Measurements from ENCODE around the gene ZNF408. TPM values are rescaled to one million over a fixed set of nuclear protein-coding genes. Genes with fewer than 3 reads are reported as not detected.

ZNF408 gene
- total RNA-seq, 2 donors from 2014 or later = 13.2 to 18.9 TPM

DNA sequence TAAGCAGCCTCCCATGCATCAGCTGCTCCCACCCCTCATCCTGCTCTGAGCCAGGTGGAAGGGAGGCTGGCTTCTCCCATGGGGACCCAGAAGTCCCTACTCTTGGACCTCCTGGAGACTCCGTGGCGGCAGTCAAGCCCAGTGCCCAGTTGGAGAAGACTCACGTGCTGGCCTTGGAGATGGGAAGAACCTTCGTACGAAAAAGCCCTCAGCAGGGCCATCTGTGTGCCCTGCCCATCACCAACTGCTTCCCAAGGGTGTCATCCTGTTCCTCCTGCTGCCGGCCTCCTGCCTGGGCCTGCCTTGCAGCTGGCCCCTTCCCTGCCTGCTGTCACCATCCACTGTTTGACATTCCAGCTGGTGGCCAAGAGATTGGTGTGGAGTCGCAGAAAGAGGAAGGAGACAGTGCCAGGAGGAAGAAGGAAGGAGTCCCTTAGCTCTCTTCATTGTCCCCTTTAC, 28.4 kb upstream of the ZNF408 start:
- Histone ChIP-seq H3K9ac (ENCODE audit: extremely low read depth, low read length, poor library complexity, severe bottlenecking) (no peak overlapping the region), H3K36me3 (ENCODE audit: control insufficient read depth, insufficient read depth, low read length) (peaks cover 58% of the 10 kb centered on the region), H3K27ac (ENCODE audit: low read depth, low read length) (no peak overlapping the region), H3K27me3 (ENCODE audit: control insufficient read depth, insufficient read depth, low read length, poor library complexity, severe bottlenecking) (no peaks in the 10 kb centered on the region), H3K9me3 (ENCODE audit: control insufficient read depth, low read length) (no peaks in the 10 kb centered on the region), H3K4me3 (ENCODE audit: low read length) (no peak overlapping the region), H3K4me1 (ENCODE audit: control insufficient read depth, insufficient read depth, low read length) (peaks cover 4% of the 10 kb centered on the region)
- no peak overlapping the region for H3K4me3 Mint-ChIP-seq
- DNase-seq = no peak
- peaks cover 14% of the 10 kb centered on the region for H3K4me1 Mint-ChIP-seq
- peak overlapping the region; percentile 32 for H3K27ac Mint-ChIP-seq
- no peaks in the 10 kb centered on the region for H3K9me3 Mint-ChIP-seq
- H3K27me3 Mint-ChIP-seq (ENCODE audit: insufficient read depth) = no peaks in the 10 kb centered on the region
- peaks cover 47% of the 10 kb centered on the region for H3K36me3 Mint-ChIP-seq (ENCODE audit: low read depth)
- no peak for TF ChIP-seq CTCF (conservative IDR thresholded peaks at IDR 0.05)
- 95 to 98% methylated on average over 6 of the region's 7 CpGs for WGBS, 2 experiments (ENCODE audit: insufficient coverage in 1 of 2, insufficient read length in 1 of 2)

DNA sequence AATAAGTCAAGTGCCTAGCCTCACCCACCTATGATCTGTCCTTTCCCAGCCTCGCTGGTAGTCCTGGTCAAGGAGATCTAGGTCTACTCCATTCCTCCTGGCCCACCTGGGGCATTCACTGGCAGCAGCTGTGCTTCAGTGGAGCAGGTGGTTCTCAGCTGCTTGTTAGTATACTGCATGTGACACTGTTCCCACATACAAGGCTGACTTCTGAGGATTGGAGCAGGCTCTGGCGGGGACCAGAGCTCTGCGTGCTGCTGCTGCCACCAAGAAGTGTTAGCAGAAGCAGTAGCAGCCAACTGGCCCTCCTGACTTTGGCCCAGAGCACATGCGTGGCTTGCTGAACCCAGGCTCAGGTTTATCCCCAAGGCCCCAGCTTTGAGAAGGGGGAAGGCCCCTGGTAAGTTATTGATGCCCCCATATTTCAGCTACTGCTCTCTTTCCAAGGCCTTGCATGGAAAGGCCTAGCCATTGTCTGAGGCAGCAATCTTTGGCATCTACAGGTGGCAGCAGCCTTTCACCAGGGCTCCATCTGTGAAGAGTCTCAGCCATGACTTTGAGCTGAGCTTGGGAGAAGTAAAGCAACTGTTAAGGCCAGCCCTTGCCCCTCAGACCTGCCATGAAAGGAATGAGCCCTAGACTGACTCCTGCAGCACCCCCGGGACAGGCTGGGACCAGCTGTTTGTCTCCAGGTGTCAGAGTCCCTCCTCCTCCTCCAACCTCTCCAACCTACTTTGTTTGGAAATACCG, 26.9 kb upstream of the ZNF408 start:
- H3K27ac Mint-ChIP-seq = peak overlapping the region; percentile 87
- Histone ChIP-seq H3K36me3 (ENCODE audit: control insufficient read depth, insufficient read depth, low read length) (peaks cover 48% of the 10 kb centered on the region), H3K4me3 (ENCODE audit: low read length) (no peak overlapping the region), H3K27me3 (ENCODE audit: control insufficient read depth, insufficient read depth, low read length, poor library complexity, severe bottlenecking) (no peaks in the 10 kb centered on the region), H3K9ac (ENCODE audit: extremely low read depth, low read length, poor library complexity, severe bottlenecking) (no peak overlapping the region), H3K9me3 (ENCODE audit: control insufficient read depth, low read length) (no peaks in the 10 kb centered on the region), H3K27ac (ENCODE audit: low read depth, low read length) (peak overlapping the region; percentile 29), H3K4me1 (ENCODE audit: control insufficient read depth, insufficient read depth, low read length) (peaks cover 4% of the 10 kb centered on the region)
- H3K9me3 Mint-ChIP-seq = no peaks in the 10 kb centered on the region
- H3K4me1 Mint-ChIP-seq = peaks cover 14% of the 10 kb centered on the region
- H3K36me3 Mint-ChIP-seq (ENCODE audit: low read depth) = peaks cover 44% of the 10 kb centered on the region
- H3K27me3 Mint-ChIP-seq (ENCODE audit: insufficient read depth) = no peaks in the 10 kb centered on the region
- TF ChIP-seq CTCF (conservative IDR thresholded peaks at IDR 0.05) = no peak
- WGBS, 2 experiments (ENCODE audit: insufficient coverage in 1 of 2, insufficient read length in 1 of 2) = 92 to 96% methylated on average over 5 to 6 of the region's 6 CpGs
- H3K4me3 Mint-ChIP-seq = no peak overlapping the region
- peak; percentile 57 for DNase-seq

GRCh38 chr11:46674463-46675287, 26.2 kb upstream of the ZNF408 start:
- H3K4me3 ChIP-seq (ENCODE audit: low read length) = no peak overlapping the region
- H3K27me3 ChIP-seq (ENCODE audit: control insufficient read depth, insufficient read depth, low read length, poor library complexity, severe bottlenecking) = no peaks in the 10 kb centered on the region
- Mint-ChIP-seq H3K36me3 (ENCODE audit: low read depth) (peaks cover 39% of the 10 kb centered on the region), H3K9me3 (no peaks in the 10 kb centered on the region), H3K4me1 (peaks cover 14% of the 10 kb centered on the region), H3K4me3 (no peak overlapping the region), H3K27ac (peak overlapping the region; percentile 87), H3K27me3 (ENCODE audit: insufficient read depth) (no peaks in the 10 kb centered on the region)
- H3K9ac ChIP-seq (ENCODE audit: extremely low read depth, low read length, poor library complexity, severe bottlenecking) = no peak overlapping the region
- 40 to 49% methylated on average over 6 to 12 of the region's 12 CpGs for WGBS, 2 experiments (ENCODE audit: insufficient coverage in 1 of 2, insufficient read length in 1 of 2)
- peaks cover 40% of the 10 kb centered on the region for H3K36me3 ChIP-seq (ENCODE audit: control insufficient read depth, insufficient read depth, low read length)
- peaks cover 4% of the 10 kb centered on the region for H3K4me1 ChIP-seq (ENCODE audit: control insufficient read depth, insufficient read depth, low read length)
- peak; percentile 93 for DNase-seq
- H3K27ac ChIP-seq (ENCODE audit: low read depth, low read length) = peak overlapping the region; percentile 77
- no peaks in the 10 kb centered on the region for H3K9me3 ChIP-seq (ENCODE audit: control insufficient read depth, low read length)
- no peak for TF ChIP-seq CTCF (conservative IDR thresholded peaks at IDR 0.05)

Data from endodermal cell (in vitro differentiated cells).